NB4 (cell line): ENCODE data around the gene CABLES1.

ENCODE experiments used
- CTCF ChIP-seq: IDR thresholded peaks from one replicate; pipeline ENCODE4 v1.5.1; 2012; ENCODE audit warnings: low read depth, low read length
- POLR2A ChIP-seq: IDR thresholded peaks from 2 replicates; pipeline ENCODE4 v1.6.1; 2011; ENCODE audit warnings: mild to moderate bottlenecking; ENCODE audit not compliant: insufficient read length; ENCODE audit errors: extremely low read depth

GRCh38 chr18:23181547-23181946 is 46.3 kb downstream of the CABLES1 start:
- no peak for TF ChIP-seq CTCF
- no peak for TF ChIP-seq POLR2A
